Thymus (tissue), 11 donors: ENCODE results near the gene SYT15B. TPM values are rescaled to one million over a fixed set of nuclear protein-coding genes. Genes with fewer than 3 reads are reported as not detected.
"Not testable (repeated sequence)": the region's sequence is repeated elsewhere in the genome, so short reads cannot be mapped to it uniquely, and the experiment has no call there.

Experiments
- DNase-seq, 9 donors: peaks; one replicate each; pipeline ENCODE4 v3.0.0-alpha.2; 2013; ENCODE audit warnings: low spot score in 9 of 9, low read depth in 6 of 9, missing footprints in 1 of 9
- H3K27ac ChIP-seq, 2 donors: one replicate each; pipeline ENCODE4 v1.5.1; 2013; ENCODE audit warnings: control low read depth in 1 of 2, low read depth in 1 of 2, low read length in 1 of 2, mild to moderate bottlenecking in 1 of 2, moderate library complexity in 1 of 2
- H3K27me3 ChIP-seq, 2 donors: one replicate each; pipeline ENCODE4 v1.5.1; 2013; ENCODE audit warnings: low read length in 1 of 2; ENCODE audit not compliant: control insufficient read depth in 2 of 2, insufficient read depth in 1 of 2
- H3K36me3 ChIP-seq, 2 donors: one replicate each; pipeline ENCODE4 v1.5.1; 2013; ENCODE audit warnings: low read length in 1 of 2, mild to moderate bottlenecking in 1 of 2, moderate library complexity in 1 of 2; ENCODE audit not compliant: control insufficient read depth in 2 of 2, insufficient read depth in 2 of 2
- H3K4me1 ChIP-seq, 2 donors: one replicate each; pipeline ENCODE4 v1.5.1; 2013; ENCODE audit warnings: low read length in 2 of 2; ENCODE audit not compliant: control insufficient read depth in 2 of 2, insufficient read depth in 2 of 2
- H3K4me3 ChIP-seq, 2 donors: one replicate each; pipeline ENCODE4 v1.5.1; 2013; ENCODE audit warnings: low read length in 2 of 2, control low read depth in 1 of 2, mild to moderate bottlenecking in 1 of 2
- H3K9me3 ChIP-seq, 2 donors: one replicate each; pipeline ENCODE4 v1.5.1; 2013; ENCODE audit warnings: low read length in 1 of 2, mild to moderate bottlenecking in 1 of 2; ENCODE audit not compliant: control insufficient read depth in 2 of 2, insufficient read depth in 1 of 2
- WGBS: extraction: QIAGEN DNeasy Blood & Tissue Kit; methylation state at CpG from one replicate; pipeline ENCODE4 v1.1.7; 2013; 5-methylcytosine and 5-hydroxymethylcytosine counted together
- polyA plus RNA-seq: library from polyadenylated mRNA; stranded (reverse); fragments of 200-250 nt; gene quantifications from one replicate; pipeline ENCODE4 v1.2.3, GENCODE V29; 2013
- total RNA-seq: library from RNA; stranded (reverse); fragments of 120-200 nt; gene quantifications from one replicate; pipeline ENCODE4 v1.2.4, GENCODE V29; 2013
- donor health status: healthy.

Gene SYT15B
- total and polyA plus RNA-seq, 2 donors, result 0.42 to 0.55 TPM

DNA sequence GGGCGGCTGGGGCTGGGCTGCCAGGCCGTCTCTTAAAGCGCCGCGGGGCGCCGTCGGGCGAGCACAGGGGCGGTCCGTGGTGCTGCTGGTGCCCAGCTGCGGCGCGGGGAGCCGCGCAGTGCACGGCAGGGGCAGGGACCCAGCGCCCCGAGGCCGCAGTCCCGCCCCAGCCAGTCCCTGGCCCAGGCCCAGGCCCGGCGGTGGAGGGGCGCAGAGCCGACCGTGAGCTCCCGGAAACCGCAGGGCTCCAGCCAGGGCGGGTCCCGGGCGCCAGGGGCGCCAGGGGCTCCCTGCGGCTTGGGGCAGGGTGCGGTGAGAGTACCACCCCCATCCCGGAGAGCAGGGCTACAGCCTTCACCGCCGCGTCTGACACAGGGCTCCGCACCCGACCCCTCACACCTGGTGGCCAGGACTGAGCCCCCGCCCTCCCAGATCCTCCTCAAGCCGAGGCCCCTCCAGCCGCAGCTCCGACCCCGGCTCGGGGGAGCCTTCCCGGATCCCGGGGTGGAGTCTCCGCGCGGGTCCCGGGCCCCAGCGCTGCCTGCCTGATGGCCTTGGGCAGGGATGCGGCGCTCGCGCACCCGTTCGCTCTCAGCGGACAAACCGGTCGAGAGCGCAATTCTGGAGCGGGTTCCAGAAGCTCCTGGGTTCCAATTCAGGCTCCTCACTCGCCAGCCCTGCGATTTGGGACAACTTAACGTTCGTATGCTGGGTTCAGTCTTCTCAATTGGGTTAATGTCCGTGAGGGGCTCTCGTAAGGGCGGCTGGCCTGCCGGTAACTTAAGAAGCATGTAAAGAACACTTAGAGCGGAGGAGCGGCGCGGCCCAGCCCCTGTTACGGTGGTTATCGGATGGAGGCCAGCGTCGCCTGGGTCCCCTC is 478 bp downstream of the SYT15B start:
- WGBS, result 8% methylated on average over 63 of the region's 80 CpGs

GRCh38 chr10:47758855-47759254 is 4.5 kb downstream of the SYT15B start:
- not testable (repeated sequence) for H3K27me3 ChIP-seq, H3K4me1 ChIP-seq, H3K36me3 ChIP-seq, DNase-seq, H3K4me3 ChIP-seq, H3K27ac ChIP-seq, H3K9me3 ChIP-seq
- 100% methylated on average over 1 of the region's 11 CpGs for WGBS

More for the DNA sequence above, 478 bp downstream of the SYT15B start:
- not testable (repeated sequence) for DNase-seq, H3K27me3 ChIP-seq, H3K36me3 ChIP-seq, H3K4me1 ChIP-seq, H3K9me3 ChIP-seq, H3K27ac ChIP-seq, H3K4me3 ChIP-seq

DNA sequence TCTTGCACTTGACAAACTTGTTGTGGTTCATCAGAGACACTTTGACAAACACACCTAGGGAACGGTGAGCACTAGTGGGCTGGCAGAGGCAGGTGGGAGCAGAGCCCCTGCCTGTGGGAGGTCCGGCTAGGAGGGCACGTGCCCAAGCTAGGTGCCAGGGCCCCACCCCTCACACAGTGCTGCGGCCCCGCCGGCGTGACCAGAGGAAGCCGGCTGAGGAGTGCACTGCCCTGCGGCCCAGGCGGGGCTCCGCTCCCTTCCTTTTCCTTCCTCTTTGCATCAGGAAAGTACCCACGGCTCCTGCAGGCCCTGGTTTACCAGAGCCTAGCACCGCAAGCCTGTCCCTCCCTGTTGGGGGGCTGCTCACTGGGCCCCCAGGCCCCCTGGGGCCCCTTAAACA is 7.2 kb downstream of the SYT15B start:
- not testable (repeated sequence) for H3K27ac ChIP-seq, H3K27me3 ChIP-seq, H3K4me1 ChIP-seq, H3K4me3 ChIP-seq, H3K9me3 ChIP-seq, H3K36me3 ChIP-seq, DNase-seq
- WGBS, result no CpG with 5 or more reads among the region's 13 CpGs

DNA sequence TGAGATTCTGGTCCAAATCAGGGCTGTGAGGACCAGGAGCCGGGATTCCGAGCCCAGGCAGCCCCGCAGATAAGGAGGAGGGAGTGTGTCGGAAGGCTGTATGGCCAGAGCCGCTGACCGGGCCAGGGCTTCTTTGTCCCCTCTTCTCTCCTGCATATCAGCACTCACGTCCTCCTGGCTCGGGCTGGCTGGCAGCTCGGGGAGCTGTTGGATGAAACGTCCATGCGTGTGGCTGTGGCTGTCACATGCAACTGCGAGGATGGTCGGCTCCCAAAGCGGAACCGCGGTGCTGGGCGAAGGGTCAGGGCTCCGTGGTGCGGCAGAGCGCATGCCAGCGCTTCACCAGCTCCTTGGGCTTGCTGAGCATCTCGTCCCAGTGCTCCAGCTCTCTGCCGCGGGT is 9.5 kb downstream of the SYT15B start:
- not testable (repeated sequence) for H3K9me3 ChIP-seq, H3K27me3 ChIP-seq
- WGBS, result no CpG with 5 or more reads among the region's 24 CpGs

GRCh38 chr10:47753176-47753575 is 10.2 kb downstream of the SYT15B start:
- WGBS, result 75% methylated on average over 2 of the region's 3 CpGs
- H3K36me3 ChIP-seq, H3K4me1 ChIP-seq, H3K27me3 ChIP-seq, DNase-seq, H3K4me3 ChIP-seq, H3K9me3 ChIP-seq, H3K27ac ChIP-seq: not testable (repeated sequence)

More for the DNA sequence above, 9.5 kb downstream of the SYT15B start:
- H3K27ac ChIP-seq, H3K36me3 ChIP-seq, H3K4me3 ChIP-seq, H3K4me1 ChIP-seq, DNase-seq: not testable (repeated sequence)

GRCh38 chr10:47751821-47752220 is 11.6 kb downstream of the SYT15B start:
- not testable (repeated sequence) for H3K9me3 ChIP-seq, H3K4me1 ChIP-seq, H3K4me3 ChIP-seq, DNase-seq, H3K27me3 ChIP-seq, H3K36me3 ChIP-seq, H3K27ac ChIP-seq
- no CpG with 5 or more reads among the region's 3 CpGs for WGBS

- H3K9me3 ChIP-seq, H3K4me1 ChIP-seq, DNase-seq, H3K27me3 ChIP-seq, H3K4me3 ChIP-seq, H3K36me3 ChIP-seq, H3K27ac ChIP-seq: not testable (repeated sequence)
- no CpG with 5 or more reads among the region's 8 CpGs for WGBS
Observed at GRCh38 chr10:47750360-47750759, 13.0 kb downstream of the SYT15B start.

DNA sequence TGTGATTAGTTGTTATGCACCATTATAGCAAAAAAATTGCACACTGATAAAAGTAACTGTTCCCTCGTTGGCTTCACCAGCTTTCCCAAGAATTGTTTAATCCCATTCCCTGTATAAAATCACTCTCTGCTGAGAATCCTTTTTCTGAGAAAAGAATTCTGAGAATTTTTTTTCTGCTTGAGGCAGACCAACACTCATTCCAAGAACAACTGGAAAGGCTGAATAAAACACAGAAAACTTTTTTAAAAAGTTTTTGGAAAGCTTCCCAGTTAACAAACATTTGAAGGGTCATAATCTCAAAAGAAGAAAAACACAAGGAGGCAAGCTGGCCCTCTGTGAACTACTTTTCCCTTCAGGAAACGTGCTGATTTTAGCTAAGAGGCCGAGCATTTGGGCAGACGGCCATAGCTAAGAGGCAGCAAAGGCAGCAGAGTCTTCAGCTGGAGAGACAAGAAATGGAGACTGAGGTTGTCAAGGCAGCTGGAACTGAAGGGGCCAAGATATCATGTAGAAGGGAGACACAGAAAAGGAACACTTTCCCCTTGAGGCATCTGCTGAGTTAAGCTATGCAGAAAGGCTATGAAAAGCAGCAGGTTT is 16.5 kb downstream of the SYT15B start:
- not testable (repeated sequence) for H3K27me3 ChIP-seq, H3K27ac ChIP-seq, DNase-seq, H3K36me3 ChIP-seq, H3K4me1 ChIP-seq, H3K9me3 ChIP-seq, H3K4me3 ChIP-seq
- WGBS, result 86% methylated on average over 3 of the region's 4 CpGs

- H3K27ac ChIP-seq, H3K36me3 ChIP-seq, H3K4me3 ChIP-seq, H3K9me3 ChIP-seq, H3K27me3 ChIP-seq, DNase-seq, H3K4me1 ChIP-seq: not testable (repeated sequence)
- 74% methylated on average over 1 of the region's 4 CpGs for WGBS
Observed at GRCh38 chr10:47744881-47745280, 18.5 kb downstream of the SYT15B start.
